ENCODE data around the gene PPRC1.

Gene PPRC1

GRCh38 chr10:102115775-102116174 is 17.1 kb upstream of the PPRC1 start:
- Histone ChIP-seq H3K4me3 (ENCODE audit: low read depth in 1 of 2, low read length in 1 of 2) (peak overlapping the region; percentile 68 to 82), H3K9me3 (no peaks in the 10 kb centered on the region), H3K4me1 (ENCODE audit: control insufficient read depth in 1 of 2, insufficient read depth in 1 of 2, low read depth in 1 of 2, low read length in 1 of 2) (peaks cover 68 to 75% of the 10 kb centered on the region in 2 experiments), H3K36me3 (peaks cover 12% of the 10 kb centered on the region), H3K27ac (peak overlapping the region; percentile 98), H3K27me3 (no peaks in the 10 kb centered on the region)
- TF ChIP-seq, protein P1, sequence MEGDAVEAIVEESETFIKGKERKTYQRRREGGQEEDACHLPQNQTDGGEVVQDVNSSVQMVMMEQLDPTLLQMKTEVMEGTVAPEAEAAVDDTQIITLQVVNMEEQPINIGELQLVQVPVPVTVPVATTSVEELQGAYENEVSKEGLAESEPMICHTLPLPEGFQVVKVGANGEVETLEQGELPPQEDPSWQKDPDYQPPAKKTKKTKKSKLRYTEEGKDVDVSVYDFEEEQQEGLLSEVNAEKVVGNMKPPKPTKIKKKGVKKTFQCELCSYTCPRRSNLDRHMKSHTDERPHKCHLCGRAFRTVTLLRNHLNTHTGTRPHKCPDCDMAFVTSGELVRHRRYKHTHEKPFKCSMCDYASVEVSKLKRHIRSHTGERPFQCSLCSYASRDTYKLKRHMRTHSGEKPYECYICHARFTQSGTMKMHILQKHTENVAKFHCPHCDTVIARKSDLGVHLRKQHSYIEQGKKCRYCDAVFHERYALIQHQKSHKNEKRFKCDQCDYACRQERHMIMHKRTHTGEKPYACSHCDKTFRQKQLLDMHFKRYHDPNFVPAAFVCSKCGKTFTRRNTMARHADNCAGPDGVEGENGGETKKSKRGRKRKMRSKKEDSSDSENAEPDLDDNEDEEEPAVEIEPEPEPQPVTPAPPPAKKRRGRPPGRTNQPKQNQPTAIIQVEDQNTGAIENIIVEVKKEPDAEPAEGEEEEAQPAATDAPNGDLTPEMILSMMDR (IDR thresholded peaks at IDR 0.05): no peak

GRCh38 chr10:102116656-102117055 is 16.2 kb upstream of the PPRC1 start:
- H3K4me1 ChIP-seq (ENCODE audit: control insufficient read depth in 1 of 2, insufficient read depth in 1 of 2, low read depth in 1 of 2, low read length in 1 of 2): peaks cover 74 to 83% of the 10 kb centered on the region in 2 experiments
- peaks cover 3% of the 10 kb centered on the region for H3K36me3 ChIP-seq
- no peaks in the 10 kb centered on the region for H3K9me3 ChIP-seq
- peak overlapping the region; percentile 98 for H3K27ac ChIP-seq
- TF ChIP-seq, protein P1 (IDR thresholded peaks at IDR 0.05): no peak
- H3K4me3 ChIP-seq (ENCODE audit: low read depth in 1 of 2, low read length in 1 of 2): peak overlapping the region in 1 of 2 experiments; percentile 68
- no peaks in the 10 kb centered on the region for H3K27me3 ChIP-seq

- peak overlapping the region; percentile 98 for H3K27ac ChIP-seq
- H3K36me3 ChIP-seq: no peaks in the 10 kb centered on the region
- no peaks in the 10 kb centered on the region for H3K9me3 ChIP-seq
- peaks cover 71 to 78% of the 10 kb centered on the region in 2 experiments for H3K4me1 ChIP-seq (ENCODE audit: control insufficient read depth in 1 of 2, insufficient read depth in 1 of 2, low read depth in 1 of 2, low read length in 1 of 2)
- peak overlapping the region; percentile 86 to 91 for H3K4me3 ChIP-seq (ENCODE audit: low read depth in 1 of 2, low read length in 1 of 2)
- TF ChIP-seq, protein P1 (IDR thresholded peaks at IDR 0.05): no peak
- H3K27me3 ChIP-seq: no peaks in the 10 kb centered on the region
Measured at GRCh38 chr10:102117391-102118159, 15.3 kb upstream of the PPRC1 start.

- Histone ChIP-seq H3K4me3 (ENCODE audit: low read depth in 1 of 2, low read length in 1 of 2) (peak overlapping the region; percentile 86 to 91), H3K4me1 (ENCODE audit: control insufficient read depth in 1 of 2, insufficient read depth in 1 of 2, low read depth in 1 of 2, low read length in 1 of 2) (peaks cover 58 to 65% of the 10 kb centered on the region in 2 experiments), H3K27ac (peak overlapping the region; percentile 98)
Measured at GRCh38 chr10:102118867-102119266, 14.0 kb upstream of the PPRC1 start.

GRCh38 chr10:102119417-102120141 is 13.3 kb upstream of the PPRC1 start:
- Histone ChIP-seq H3K27ac (peak overlapping the region; percentile 98), H3K4me1 (ENCODE audit: control insufficient read depth in 1 of 2, insufficient read depth in 1 of 2, low read depth in 1 of 2, low read length in 1 of 2) (peaks cover 54 to 62% of the 10 kb centered on the region in 2 experiments), H3K4me3 (ENCODE audit: low read depth in 1 of 2, low read length in 1 of 2) (peak overlapping the region; percentile 86 to 91), H3K9me3 (no peaks in the 10 kb centered on the region), H3K27me3 (no peaks in the 10 kb centered on the region), H3K36me3 (no peaks in the 10 kb centered on the region)
- TF ChIP-seq, protein P1 (IDR thresholded peaks at IDR 0.05): no peak

More at GRCh38 chr10:102118867-102119266, 14.0 kb upstream of the PPRC1 start:
- Histone ChIP-seq H3K27me3 (no peaks in the 10 kb centered on the region), H3K9me3 (no peaks in the 10 kb centered on the region), H3K36me3 (no peaks in the 10 kb centered on the region)
- TF ChIP-seq, protein P1 (IDR thresholded peaks at IDR 0.05): no peak

Measured in neutrophil (primary cell).